ENCODE data around the gene ARID1A.

ARID1A gene

DNA sequence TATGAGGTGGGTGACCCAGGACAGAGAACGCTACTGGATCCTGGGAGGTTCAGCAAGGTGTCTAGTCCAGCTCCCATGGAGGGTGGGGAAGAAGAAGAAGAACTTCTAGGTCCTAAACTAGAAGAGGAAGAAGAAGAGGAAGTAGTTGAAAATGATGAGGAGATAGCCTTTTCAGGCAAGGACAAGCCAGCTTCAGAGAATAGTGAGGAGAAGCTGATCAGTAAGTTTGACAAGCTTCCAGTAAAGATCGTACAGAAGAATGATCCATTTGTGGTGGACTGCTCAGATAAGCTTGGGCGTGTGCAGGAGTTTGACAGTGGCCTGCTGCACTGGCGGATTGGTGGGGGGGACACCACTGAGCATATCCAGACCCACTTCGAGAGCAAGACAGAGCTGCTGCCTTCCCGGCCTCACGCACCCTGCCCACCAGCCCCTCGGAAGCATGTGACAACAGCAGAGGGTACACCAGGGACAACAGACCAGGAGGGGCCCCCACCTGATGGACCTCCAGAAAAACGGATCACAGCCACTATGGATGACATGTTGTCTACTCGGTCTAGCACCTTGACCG is 83.4 kb downstream of the ARID1A start:
- in situ Hi-C loops (cut with HindIII; ENCODE audit: low sequenced_read_pairs): no loop called here
- TF ChIP-seq, protein P1, sequence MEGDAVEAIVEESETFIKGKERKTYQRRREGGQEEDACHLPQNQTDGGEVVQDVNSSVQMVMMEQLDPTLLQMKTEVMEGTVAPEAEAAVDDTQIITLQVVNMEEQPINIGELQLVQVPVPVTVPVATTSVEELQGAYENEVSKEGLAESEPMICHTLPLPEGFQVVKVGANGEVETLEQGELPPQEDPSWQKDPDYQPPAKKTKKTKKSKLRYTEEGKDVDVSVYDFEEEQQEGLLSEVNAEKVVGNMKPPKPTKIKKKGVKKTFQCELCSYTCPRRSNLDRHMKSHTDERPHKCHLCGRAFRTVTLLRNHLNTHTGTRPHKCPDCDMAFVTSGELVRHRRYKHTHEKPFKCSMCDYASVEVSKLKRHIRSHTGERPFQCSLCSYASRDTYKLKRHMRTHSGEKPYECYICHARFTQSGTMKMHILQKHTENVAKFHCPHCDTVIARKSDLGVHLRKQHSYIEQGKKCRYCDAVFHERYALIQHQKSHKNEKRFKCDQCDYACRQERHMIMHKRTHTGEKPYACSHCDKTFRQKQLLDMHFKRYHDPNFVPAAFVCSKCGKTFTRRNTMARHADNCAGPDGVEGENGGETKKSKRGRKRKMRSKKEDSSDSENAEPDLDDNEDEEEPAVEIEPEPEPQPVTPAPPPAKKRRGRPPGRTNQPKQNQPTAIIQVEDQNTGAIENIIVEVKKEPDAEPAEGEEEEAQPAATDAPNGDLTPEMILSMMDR (IDR thresholded peaks at IDR 0.05; ENCODE audit: low read depth, low read length, missing control alignments): no peak
- DNase-seq (ENCODE audit: low read depth): no peak
- no peak overlapping the region for H3K4me3 ChIP-seq (ENCODE audit: low read depth, low read length)

DNA sequence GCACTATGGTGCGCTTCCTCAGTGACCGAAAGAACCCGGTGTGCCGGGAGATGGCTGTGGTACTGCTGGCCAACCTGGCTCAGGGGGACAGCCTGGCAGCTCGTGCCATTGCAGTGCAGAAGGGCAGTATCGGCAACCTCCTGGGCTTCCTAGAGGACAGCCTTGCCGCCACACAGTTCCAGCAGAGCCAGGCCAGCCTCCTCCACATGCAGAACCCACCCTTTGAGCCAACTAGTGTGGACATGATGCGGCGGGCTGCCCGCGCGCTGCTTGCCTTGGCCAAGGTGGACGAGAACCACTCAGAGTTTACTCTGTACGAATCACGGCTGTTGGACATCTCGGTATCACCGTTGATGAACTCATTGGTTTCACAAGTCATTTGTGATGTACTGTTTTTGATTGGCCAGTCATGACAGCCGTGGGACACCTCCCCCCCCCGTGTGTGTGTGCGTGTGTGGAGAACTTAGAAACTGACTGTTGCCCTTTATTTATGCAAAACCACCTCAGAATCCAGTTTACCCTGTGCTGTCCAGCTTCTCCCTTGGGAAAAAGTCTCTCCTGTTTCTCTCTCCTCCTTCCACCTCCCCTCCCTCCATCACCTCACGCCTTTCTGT is 84.6 kb downstream of the ARID1A start:
- TF ChIP-seq, protein P1 (IDR thresholded peaks at IDR 0.05; ENCODE audit: low read depth, low read length, missing control alignments): no peak

DNA sequence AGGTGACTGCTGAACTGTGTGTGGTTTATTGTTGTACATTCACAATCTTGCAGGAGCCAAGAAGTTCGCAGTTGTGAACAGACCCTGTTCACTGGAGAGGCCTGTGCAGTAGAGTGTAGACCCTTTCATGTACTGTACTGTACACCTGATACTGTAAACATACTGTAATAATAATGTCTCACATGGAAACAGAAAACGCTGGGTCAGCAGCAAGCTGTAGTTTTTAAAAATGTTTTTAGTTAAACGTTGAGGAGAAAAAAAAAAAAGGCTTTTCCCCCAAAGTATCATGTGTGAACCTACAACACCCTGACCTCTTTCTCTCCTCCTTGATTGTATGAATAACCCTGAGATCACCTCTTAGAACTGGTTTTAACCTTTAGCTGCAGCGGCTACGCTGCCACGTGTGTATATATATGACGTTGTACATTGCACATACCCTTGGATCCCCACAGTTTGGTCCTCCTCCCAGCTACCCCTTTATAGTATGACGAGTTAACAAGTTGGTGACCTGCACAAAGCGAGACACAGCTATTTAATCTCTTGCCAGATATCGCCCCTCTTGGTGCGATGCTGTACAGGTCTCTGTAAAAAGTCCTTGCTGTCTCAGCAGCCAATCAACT is 85.5 kb downstream of the ARID1A start:
- TF ChIP-seq, protein P1 (IDR thresholded peaks at IDR 0.05; ENCODE audit: low read depth, low read length, missing control alignments): no peak
- in situ Hi-C loops (cut with HindIII; ENCODE audit: low sequenced_read_pairs): no loop called here
- no peak for DNase-seq (ENCODE audit: low read depth)
- no peak overlapping the region for H3K4me3 ChIP-seq (ENCODE audit: low read depth, low read length)

More for the DNA sequence above, 84.6 kb downstream of the ARID1A start:
- DNase-seq (ENCODE audit: low read depth): no peak
- no peak overlapping the region for H3K4me3 ChIP-seq (ENCODE audit: low read depth, low read length)
- in situ Hi-C loops (cut with HindIII; ENCODE audit: low sequenced_read_pairs): no loop called here

DNA sequence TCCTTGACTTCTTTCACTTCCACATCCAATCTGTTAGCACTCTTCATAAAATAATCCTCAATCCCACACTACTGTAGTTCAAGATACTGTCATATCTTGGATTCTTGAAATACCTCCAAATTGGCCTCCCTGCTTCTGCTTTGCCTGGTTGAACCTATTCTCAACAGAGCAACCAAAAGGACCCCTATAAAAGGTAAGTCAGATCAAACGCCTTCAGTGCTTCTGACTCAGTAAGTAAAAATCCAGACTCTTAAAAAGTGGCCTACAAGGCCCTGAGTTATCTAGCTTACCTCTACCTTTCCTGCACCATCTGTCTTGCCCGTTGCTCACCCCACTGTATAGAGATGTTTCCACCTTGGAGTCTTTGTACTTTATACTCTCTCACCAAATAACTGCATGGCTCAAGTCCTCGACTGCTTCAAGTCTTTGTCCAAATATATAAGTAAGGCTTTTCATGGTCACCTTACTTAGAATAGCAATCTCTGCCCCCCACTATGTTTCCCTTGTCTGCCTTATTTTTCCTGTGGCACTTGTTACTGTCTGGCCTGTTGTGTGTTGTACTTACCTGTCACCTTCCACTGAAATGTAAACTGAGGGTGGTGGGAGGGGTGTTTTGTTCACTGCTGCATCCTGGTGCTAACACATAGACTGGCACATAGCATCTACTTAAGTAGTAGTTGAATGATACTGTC is 86.9 kb downstream of the ARID1A start:
- TF ChIP-seq, protein P1 (IDR thresholded peaks at IDR 0.05; ENCODE audit: low read depth, low read length, missing control alignments): no peak
- no peak for DNase-seq (ENCODE audit: low read depth)
- H3K4me3 ChIP-seq (ENCODE audit: low read depth, low read length): no peak overlapping the region
- in situ Hi-C loops (cut with HindIII; ENCODE audit: low sequenced_read_pairs): no loop called here

DNA sequence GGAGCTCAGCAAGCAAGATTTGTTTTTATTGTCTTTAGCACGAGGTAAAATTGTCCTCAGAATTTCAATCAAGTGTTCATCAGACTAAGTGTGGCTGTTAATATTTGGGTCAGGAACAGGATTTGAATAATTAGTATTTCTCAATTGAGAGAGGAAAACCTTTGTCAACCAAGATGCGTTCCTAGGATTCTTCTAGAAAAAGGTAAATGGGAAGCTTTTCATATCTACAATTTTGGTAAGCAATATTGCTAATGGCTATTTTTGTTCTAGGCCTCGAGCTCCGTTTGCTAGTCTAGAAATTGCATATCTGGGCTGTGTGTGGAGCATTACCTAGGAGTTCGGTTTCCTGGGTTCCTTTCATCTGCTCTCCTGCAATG is 87.8 kb downstream of the ARID1A start:
- TF ChIP-seq, protein P1 (IDR thresholded peaks at IDR 0.05; ENCODE audit: low read depth, low read length, missing control alignments): no peak
- no peak overlapping the region for H3K4me3 ChIP-seq (ENCODE audit: low read depth, low read length)
- in situ Hi-C loops (cut with HindIII; ENCODE audit: low sequenced_read_pairs): no loop called here
- DNase-seq (ENCODE audit: low read depth): no peak

DNA sequence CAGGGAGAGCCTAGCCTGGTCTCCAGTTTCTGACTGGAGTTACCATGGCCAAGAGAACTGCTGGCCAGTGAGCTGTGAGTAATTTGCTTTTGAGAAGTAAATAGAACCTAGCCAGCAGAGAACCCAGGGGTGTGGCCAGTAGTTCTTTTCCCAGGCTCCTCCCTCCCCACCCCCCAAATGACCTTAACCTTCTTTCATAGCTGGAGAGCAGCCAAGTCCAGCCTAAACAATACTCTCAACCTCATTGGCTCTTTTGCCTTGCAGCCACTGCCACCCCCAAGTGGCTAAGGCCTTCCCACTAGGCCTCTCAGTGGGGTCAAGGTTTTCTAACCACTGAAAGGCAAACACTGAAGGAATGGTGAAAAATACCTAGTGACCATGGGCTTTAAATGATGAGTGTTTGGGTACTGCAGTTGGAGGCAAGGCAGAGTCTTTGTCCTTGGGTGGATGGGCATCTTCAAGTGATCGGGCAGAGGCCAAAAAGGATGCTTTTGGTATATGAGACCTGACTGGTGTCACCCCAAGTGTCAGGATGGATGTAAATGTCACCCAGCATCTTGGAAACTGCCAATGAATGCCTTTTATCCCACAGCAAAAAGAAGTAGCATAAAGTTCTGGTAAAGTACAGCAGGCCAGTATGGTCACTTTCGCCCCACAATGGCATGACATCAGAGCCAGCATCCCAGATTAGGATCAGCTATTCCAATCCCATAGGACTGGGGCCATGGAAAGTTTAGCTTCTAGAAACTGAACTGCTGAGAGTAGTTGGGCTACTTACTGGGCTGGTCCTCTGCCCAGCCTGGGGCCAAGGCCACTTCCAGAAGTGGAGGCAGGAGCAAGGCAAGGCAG is 88.4 kb downstream of the ARID1A start:
- no peak for DNase-seq (ENCODE audit: low read depth)
- TF ChIP-seq, protein P1 (IDR thresholded peaks at IDR 0.05; ENCODE audit: low read depth, low read length, missing control alignments): no peak
- H3K4me3 ChIP-seq (ENCODE audit: low read depth, low read length): no peak overlapping the region
- in situ Hi-C loops (cut with HindIII; ENCODE audit: low sequenced_read_pairs): no loop called here
